HG02870 (cell line): ENCODE results near the gene CARS1.
A peak's percentile ranks its signal among the peaks of the same experiment; 100 is the strongest.

Experiments used
- ATAC-seq: cut with Tn5 transposase; IDR thresholded peaks from one replicate; pipeline ENCODE4 v1.9.1; 2021; ENCODE audit warnings: mild to moderate bottlenecking, moderate library complexity; ENCODE audit not compliant: unreplicated experiment

CARS1 gene

DNA sequence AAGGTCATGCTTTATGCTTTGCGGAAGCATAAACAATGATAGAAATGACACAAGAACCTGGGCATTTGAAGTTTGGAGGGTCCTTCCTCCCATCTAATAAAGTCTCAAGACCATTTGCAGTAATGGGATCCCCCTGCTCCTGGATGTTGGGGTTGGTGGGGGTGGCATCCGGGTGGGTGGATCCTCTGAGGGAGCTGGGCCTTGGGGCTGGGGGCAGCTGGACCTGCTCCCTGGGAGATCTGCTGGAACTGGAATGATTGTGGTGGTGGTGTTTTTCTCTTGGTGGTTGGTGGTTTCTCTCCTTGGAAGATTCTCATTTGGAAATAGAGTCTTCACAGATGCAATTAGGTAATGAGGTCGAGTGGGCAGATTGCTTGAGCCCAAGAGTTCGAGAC, 62.9 kb downstream of the CARS1 start:
- ATAC-seq: no peak

DNA sequence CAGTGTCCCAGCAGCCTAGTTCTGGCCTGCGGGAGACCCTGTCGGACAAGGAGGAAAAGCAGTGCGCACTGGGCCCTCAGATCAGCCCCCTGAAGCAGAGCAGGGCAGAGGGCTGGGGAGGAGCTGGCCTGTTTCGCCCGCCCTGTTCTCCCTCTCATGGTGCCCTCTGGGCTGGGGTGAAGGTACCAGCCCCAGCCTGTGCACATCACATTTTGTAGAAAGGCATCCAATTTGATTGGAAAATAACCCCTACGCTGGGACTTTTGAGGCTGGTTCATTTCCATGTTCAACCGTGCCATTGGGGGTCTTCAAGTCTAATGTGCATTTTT, 64.3 kb downstream of the CARS1 start:
- ATAC-seq: no peak

DNA sequence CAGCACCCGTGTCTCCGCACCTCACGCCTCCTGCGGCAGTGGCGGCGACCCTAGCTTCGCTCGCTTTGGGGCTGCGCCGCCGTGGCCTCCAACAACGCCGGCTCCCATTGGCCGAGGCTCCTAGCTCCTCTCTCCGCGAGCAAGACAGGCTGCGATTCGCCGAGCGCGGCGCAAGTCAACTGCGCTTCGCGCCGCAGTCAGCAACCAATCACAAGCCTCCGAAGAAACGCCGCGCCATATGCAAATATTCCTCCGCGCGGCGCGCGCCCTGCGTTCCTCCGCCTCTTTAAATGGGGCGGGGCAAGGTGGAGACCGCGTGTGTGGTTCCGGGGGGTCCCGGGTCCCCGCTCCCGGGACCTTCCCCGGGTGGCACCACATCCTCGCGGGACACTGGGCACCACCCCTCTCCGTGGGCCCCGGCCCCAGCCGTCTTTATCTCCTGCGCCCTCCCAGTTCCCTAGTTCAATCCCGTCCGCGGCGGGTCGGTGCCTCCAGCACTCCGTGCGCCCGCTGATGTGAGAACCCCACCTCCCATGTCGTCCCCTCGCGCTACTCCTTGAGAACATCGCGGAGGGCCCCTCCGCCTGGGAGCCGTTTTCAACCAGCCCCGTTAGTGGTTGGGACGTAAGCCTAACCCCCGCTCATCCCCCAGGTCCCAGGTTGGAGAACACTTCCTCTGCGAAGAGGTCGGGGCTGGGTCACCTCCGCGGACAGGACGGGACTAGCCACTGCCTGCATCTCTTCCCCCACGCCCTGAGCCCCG, 64.8 kb downstream of the CARS1 start, which contains the start of gene NAP1L4:
Gene NAP1L4, minus strand, starts transcription at position 96 of the 763 bp plus-strand sequence. CDS start 13,109 bp downstream, outside the sequence.
- peak; percentile 77 for ATAC-seq

DNA sequence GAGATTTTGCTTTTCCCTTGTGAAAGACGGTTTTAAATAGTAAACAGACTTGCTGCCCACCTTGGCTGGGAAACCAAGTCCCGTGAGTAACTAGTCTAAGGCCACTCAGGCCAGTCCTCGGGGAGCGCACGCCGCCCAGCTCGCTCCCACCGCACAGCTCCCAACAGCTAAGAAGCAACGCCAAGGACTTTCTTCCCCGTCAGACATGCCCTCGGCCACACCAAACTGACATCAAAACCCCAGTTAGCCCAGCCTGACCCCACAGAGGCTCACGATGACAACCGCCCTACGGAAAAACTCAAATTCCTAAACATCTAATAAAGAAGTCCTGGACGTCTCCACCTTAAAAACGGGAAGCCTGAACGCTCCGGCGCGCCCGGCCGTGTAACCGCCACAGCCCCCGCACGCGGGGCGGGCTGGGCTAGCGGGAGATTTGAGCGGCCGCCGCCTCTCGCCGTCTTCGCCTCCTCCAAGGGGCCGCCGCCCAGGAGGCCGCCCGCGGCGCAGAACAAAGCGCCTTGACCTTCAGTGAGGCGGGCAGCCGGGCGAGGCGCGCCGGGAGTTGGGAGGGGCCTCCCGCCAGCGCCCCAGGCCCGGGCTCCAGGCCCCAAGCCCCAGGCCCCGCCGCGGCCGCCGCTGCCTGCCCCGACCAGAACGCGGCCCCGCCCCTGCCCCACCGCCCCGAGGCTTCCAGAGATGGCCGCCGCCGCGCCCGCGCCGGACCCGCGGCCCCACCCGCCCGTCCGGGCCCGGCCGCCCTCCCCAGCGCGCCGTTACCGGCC, 65.6 kb downstream of the CARS1 start:
- ATAC-seq: peak; percentile 23

DNA sequence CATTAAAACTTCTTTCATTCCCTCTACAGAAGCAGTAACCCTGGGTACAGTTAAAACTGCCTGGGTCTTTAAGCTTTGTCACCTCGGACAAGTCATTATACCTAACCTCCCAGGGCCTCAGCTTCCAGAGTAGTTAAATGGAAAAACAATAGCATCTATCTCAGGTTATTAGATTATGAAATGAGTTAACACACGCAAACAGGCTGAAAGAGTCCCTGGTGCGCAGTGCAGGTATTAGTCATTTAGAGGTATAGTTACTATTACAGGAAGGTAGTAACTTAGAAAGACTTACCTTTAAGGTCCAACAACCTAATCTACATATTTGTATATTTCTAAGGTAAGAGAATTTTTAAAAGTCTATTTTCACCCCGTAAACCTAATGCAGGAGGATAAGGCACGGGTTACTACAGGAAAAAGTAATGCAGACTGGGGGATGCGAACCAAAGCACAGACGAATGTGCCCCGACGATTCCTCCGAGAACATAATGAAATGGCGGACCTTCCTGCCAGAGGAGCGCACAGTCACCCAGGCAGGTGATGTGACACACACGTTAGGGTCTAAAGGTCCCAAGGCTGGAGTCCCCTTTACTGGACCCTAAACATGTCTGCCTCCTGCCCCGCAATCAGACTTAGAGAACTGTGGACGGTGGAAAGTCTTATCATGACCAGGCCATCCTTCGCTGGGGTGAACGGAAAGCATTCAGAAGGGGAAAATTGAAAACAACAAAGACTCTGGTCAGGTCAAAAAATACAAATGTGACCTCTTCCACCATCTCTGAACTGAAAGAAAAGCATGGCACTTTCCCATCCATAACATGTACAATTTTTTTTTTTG, 66.4 kb downstream of the CARS1 start:
- no peak for ATAC-seq

DNA sequence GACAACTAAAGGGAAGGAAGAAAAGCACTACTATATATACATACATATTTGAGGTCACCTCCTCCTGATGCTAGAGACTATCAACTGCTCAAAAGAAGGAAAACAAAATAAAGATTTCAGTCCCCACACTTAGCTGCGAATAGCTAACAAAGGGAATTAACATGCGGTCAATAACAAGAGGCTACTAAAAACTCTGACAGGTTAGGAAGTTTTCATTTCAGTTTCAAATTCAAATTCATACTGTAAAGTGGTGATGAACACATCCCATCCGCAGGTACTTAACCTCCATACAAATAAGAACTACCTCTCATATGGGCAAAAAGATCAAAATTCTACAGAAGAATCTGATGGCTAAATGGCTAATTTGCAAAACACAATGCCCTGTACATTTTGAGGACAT, 67.7 kb downstream of the CARS1 start:
- no peak for ATAC-seq

DNA sequence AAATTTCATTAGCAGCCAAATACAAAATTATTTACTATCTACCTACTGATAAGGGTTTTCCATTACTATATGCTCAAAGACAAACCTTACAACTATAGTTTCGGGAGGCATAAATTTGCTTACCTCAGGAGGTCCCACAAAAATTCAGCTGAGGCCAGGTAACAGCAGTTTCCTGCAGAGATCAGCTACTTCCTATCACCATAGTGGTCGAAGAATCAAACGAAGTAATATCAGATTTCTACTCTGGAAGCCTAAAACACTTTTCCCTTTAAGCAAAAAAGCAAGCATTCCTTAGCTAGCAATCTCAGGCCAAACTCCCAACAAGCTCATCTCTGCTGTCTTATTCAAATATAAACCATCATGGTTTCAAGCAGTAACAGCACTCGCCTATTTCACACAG, 68.2 kb downstream of the CARS1 start:
- ATAC-seq: no peak

DNA sequence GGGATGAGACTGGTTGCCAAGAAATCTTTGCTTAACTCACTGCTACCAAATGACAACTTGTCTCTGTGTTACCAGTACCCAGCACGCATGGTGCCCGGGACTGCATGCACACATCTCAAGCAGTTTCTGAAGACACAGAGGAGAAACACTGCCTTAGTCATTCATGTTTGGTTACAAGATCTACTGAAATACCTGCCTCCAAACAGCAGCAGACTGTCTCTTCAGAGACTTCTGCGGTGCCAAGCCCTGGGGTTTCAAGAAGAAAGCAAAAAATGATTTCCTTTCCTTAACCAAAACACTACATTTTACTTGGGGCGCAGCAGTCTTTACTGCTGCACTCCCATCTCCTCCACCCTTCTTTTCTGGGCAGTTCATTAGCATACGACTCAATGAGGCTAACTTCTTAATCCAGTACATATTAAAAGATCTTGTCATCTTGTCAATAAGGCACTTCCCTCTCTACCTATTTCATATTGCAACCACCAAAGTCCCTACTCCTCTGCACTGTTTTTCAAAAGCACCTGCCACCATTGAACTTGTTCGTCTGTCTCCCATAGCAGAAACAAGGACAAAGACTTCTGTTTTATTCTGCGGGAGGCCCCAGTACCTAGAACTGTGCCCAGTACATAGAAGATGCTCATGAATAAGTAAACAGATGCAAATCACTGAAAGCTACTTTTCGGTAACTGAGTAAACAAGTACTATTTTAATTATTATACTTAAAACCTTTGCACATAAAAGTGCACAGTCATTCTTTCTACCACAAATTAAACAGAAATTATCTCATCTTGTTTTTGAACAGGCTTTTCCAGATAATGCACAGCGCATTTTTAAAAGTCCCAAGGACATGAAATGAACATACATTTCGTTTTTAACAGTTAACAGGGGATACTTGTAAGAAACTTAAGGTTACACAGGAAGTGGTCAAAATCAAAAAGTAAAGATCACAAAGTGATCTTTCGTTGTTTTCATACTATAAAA, 69.1 kb downstream of the CARS1 start:
- no peak for ATAC-seq

DNA sequence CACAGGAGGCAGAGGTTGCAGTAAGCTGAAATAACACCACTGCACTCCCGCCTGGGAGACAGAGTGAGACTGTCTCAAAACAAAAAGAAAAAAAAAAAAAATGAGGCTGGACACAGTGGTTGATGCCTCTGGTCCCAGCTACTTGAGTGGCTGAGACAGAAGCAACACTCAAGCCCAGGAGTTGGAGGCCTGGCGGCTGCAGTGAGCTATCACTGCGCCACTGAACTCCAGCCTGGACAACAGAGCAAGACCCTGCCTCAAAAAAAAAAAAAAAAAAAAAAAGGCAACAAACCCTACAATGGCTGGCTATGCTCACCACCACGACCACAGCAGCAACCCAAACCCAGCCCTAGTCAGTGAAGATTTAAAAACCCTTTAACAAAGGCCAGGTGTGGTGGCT, 73.3 kb downstream of the CARS1 start:
- no peak for ATAC-seq

DNA sequence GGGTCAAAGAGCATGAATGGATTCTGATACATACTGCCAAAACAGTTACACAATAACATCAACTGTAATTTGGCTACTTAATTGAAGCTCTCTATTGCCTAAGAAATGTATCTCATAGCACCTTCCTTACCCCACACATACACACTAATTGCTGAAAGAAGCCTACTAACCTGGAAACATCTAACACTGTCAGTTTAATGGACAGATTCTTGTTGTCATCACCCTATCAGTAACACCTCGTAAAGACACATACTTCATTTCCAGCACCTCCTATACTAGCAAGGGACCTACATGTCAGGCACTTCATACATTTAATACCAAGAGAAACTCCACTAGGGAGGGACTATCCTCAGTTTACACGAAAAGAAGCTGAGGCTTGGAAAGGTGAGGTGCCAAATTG, 75.0 kb downstream of the CARS1 start:
- no peak for ATAC-seq

DNA sequence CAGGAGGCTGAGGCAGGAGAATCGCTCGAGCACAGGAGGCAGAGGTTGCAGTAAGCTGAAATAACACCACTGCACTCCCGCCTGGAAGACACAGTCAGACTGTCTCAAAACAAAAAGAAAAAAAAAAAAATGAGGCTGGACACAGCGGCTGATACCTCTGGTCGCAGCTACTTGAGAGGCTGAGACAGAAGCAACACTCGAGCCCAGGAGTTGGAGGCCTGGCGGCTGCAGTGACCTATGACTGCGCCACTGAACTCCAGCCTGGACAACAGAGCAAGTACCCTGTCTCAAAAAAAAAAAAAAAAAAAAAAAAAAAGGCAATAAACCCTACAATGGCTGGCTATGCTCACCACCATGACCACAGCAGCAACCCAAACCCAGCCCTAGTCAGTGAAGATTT, 76.1 kb downstream of the CARS1 start:
- ATAC-seq: no peak

DNA sequence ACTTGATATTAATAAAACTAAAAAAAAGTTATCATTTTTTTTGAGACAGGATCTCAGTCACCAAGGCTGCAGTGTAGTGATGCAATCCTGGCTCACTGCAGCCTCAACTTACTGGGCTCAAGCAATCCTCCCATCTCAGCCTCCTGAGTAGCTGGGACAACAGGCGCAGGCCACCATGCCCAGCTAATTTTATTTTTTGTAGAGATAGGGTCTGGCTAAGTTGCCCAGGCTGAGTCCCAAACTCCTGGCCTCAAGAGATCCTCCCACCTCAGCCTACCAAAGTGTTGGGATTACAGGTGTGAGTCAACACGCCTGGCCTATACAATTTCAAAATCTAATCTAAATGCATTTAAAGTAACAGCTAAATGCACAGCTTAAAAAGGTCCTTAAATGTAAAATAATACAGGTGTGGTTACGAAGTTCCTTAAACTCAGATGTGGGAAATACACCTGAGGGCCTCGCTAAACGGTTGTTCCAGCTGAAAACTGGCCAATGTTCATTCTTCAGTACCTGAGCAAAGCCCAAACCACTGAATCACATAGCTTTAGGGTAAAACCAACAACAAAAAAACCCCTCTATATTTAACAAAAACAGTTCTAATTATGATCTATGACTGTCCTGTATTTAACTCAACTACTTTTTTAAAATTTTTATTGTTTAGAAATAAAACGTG, 76.9 kb downstream of the CARS1 start:
- no peak for ATAC-seq

DNA sequence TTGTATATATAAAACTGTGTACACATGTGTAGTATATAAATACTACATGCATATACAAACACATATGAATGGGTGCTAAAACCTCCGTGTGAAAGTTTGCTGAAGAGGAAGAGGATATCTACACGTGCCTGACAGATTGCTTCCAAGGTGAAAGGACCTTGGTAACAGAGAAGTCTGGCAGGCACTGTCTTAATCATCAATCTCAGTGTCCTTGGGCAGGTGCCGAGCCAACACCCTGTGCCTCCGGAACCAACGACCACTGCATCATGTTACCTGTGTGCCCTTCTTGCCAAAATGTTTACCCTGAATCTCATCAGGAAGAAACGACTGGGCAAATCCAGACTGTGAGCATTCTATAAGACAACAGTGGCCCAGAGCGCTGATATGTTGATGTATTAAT, 80.1 kb downstream of the CARS1 start:
- ATAC-seq: no peak

DNA sequence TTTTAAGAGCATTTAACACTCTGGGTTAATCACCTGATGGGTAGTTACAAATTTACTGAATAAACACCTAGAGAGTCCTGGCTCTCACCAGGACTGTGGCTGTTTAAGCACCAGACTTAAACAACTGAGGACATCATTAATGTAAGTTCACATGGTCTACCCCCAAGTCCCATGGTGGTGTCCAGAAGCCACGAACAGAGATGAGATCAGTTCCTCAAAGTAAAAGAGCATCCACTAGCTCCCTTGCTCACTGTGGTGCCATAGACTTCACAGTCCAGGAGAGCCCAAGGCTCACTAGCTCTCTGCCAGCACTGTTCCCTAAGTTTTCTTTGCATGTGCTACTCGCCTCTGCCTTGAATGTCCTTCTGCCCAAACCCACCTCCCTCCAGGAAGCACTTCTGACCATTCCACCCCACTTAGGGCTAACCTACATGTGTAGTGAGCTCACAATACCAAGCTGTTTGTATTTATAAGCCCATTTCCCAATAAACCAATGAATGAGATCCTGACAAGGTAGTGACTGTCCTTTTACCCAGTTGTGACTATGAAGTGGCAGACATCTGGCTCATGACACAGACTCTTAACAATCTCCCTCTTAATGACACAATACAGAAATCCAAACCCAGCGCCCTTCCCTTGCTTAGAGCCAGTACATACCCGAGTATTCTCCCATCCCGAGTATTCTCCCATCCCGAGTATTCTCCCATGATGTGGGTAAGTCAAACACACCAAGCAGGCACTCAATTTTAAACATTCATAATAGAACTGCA, 80.7 kb downstream of the CARS1 start:
- no peak for ATAC-seq

DNA sequence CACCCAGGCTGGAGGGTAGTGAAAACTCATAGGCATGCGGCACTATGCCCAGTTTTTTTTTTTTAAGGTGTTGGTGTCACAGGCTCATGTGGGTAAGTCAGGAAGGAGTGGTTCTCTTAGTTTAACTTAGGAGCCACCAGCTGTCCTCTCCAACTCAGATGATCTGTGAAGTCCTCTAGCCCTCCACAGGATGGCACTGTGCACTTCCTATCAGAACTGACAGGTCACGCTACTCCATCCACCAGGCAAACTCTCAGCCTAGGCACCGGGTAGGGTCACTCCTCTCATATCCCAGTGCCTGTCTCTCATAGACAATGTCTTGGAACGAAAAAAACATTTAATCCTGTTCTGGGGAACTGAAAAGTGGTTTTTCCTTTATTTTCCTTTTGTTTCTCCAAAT, 81.6 kb downstream of the CARS1 start:
- no peak for ATAC-seq

DNA sequence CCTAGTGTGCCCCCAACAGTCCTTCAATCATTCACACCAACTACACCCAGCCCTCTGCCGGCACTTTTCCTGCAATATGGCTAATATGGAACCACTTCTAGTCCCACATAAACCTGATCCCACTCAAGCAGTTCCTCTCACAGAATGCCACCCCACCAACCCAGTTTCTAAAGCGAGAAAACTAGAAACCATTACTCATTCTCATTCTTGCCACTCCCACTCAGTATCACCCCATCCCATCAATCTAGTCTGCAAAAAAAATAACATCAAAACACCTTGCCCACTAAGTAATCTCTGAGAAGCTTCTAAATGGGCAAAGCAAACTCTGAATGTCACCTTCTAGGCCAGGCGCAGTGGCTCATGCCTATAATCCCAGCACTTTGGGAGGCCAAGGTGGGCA, 83.0 kb downstream of the CARS1 start:
- ATAC-seq: no peak

DNA sequence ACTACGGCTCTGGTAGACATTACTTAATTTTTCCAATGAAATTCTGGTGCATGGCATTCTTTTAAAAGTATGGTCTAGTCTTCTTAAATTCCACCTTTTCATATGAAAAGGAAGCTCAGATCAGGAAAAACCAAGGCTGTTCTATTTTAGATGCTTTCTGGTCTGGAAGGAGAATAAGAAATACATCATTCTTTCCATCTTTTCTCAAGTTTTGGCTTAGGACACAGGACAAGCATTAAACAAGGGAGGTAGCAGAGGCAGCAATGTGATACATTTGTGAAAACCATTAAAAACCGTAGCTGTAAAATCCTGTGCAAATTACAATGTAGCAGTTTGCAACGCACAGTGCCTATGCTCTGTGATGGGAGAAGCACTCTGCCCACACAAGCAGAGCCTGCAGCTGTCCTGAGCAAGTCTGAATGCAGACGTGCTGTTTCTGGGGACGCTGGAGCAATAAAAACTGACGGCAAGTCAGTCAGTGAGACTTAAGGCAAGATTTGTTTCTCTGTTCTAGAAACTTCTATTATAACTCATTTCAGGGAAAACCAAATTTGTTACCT, 88.8 kb downstream of the CARS1 start:
- no peak for ATAC-seq

DNA sequence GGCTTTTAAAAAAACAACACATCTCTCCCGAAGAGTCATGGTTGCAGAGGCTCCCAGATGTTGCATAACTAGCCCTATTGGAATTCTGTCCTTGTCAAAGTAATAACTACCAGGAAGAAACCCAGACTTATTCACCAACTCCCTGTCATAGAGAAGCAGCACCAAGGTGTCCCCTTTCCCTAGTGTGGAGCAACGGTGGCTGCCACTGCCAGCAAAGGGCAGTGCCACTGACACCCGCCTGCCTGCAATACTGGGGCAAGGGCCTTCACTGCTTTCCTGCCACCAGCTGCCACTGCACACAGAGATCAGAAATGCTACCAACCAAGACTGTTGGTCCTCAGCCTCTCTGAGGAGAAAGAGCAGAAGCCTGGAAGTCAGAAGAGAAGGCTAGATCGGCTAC, 92.4 kb downstream of the CARS1 start:
- no peak for ATAC-seq

DNA sequence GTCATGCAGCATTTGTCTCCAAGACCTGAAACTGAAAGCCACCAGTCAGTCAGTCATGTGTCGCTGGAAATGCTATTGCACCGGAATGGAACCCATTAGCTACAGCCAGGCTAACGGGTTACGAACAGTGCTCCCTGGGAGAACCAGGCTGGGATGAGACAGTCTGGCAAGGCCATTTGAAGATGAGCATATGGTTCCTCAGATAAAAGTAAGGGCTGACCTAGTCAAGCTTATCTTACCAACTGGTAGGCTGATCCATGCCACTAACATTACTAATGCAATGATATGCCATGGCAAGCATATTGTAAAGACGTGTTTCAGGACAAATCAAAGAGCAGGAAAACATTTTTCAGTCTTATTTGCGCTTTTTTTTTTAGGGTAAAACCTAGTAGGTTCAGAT, 93.5 kb downstream of the CARS1 start:
- no peak for ATAC-seq
